ENCODE data around the gene MVP. TPM values are rescaled to one million over a fixed set of nuclear protein-coding genes. Genes with fewer than 3 reads are reported as not detected.
"Not testable (repeated sequence)": the region's sequence is repeated elsewhere in the genome, so short reads cannot be mapped to it uniquely, and the experiment has no call there.

The MVP gene
- total RNA-seq, 1 experiment from 2014 or later: 164 TPM

DNA sequence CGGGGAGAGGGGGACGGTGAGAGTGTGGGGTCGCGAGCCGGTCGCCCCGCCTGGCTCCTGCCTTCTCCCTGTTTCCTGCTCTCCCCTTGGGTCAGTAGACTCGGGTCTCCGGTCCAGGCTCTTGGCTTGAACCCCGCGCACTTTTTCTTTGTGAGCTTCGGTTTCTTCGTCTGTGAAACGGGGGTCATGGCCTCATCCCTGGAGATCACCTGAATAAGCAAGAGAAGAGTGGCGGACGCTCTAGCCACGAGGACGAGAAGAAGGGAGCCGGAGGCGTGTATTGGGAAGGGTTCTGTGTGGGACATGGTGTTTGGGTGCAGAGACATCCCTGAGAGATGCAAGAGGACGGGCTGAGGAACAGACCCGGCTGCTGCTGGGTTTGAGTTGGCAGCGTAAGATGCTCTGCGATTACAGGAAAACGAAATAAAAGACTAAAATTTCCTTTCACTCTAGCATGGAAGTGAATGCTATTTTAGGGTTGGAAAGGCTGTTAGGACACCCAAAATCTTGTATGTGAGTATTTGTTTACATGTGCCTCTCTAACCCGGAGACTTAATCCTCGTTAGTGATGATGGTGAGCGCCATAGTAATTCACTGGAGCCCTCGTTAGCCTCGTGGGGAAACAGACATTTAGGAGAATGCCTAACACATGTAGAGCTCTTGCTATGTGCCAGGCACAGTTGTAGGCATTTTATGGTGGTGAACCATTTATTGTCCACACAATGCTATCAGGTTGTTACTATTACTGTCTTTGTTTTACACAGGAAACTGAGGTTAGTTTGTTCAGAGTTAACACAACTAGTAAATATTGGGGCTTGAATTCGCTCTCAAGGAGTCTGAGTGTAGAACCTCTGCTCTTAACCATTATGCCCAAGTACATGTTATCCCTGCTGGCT is 29.1 kb upstream of the MVP start:
- Mint-ChIP-seq H3K36me3 (ENCODE audit: insufficient read depth, unreplicated experiment) (peaks cover 37% of the 10 kb centered on the region), H3K4me3 (ENCODE audit: low read depth, unreplicated experiment) (peak overlapping the region; percentile 87), H3K27me3 (ENCODE audit: unreplicated experiment) (no peaks in the 10 kb centered on the region), H3K27ac (ENCODE audit: unreplicated experiment) (peak overlapping the region; percentile 80), H3K9me3 (ENCODE audit: low read depth, unreplicated experiment) (no peaks in the 10 kb centered on the region), H3K4me1 (ENCODE audit: low read depth, unreplicated experiment) (peaks cover 25% of the 10 kb centered on the region)
- TF ChIP-seq CTCF (IDR thresholded peaks at IDR 0.05; ENCODE audit: unreplicated experiment): no peak
- intact Hi-C loops (cut with micrococcal nuclease; ENCODE audit: unreplicated experiment): no loop called here
- CTCF ChIA-PET: interaction anchor here (0.7 to 1.8 kb wide), 11 partner anchors 10 to 124 kb away, joined by 3 to 11 read pairs (median 5); partner anchors contain the start of genes MVP, PAGR1 and SEZ6L2
- TSS peak; percentile 74 for BruUV-seq (replicated peaks)
- DNase-seq: no peak

DNA sequence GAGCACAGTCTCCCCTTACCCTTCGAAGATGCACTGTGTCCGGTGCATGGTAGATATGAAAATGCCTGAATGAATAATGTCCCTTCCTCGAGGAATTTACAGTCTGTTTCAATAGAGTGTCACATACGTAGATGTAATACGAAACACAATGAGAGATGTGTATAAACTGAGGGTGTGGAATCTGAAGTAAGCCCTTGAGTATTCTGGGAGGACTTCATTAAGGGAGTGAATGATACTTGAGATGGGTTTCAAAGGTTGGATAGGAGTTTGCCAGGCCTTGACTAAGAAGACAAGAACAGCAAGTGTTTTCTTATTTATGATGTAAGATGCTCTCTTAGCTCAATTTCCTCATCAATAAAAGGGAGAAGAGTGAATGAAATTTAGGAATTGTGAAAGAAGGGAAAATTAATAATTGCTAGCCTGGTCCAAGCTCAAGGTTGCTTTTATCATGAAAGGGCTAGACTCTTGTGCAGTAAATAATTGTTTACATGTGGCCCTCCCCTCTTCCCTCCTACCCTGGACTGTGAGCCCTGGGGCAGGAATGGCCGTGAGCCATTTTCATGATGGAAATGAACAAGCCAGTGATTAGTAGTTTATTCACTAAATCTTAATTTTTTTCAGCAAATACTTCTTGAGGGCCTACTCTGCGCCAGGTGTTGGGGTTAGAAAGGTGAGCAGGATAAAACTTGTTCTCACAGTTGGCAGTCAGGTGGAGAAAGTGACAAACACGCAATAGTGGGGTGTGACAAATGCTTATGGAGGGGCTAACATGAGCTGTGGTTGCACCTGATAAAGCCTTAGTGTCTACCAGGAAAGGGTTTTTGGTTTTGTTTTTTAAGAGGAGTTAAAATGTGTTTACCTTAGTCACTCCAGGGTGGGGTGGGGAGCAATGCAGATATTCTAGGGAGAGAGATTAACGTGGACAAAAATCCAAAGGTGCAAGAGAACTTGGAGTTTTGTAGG is 28.1 kb upstream of the MVP start:
- Mint-ChIP-seq H3K4me1 (ENCODE audit: low read depth, unreplicated experiment) (peaks cover 25% of the 10 kb centered on the region), H3K9me3 (ENCODE audit: low read depth, unreplicated experiment) (no peaks in the 10 kb centered on the region), H3K4me3 (ENCODE audit: low read depth, unreplicated experiment) (peak overlapping the region; percentile 87), H3K36me3 (ENCODE audit: insufficient read depth, unreplicated experiment) (peaks cover 43% of the 10 kb centered on the region), H3K27me3 (ENCODE audit: unreplicated experiment) (no peaks in the 10 kb centered on the region), H3K27ac (ENCODE audit: unreplicated experiment) (peak overlapping the region; percentile 49)
- intact Hi-C loops (cut with micrococcal nuclease; ENCODE audit: unreplicated experiment): no loop called here
- no peak for DNase-seq
- no peak for TF ChIP-seq CTCF (IDR thresholded peaks at IDR 0.05; ENCODE audit: unreplicated experiment)
- CTCF ChIA-PET: no interaction called here
- BruUV-seq (replicated peaks): no TSS peak

DNA sequence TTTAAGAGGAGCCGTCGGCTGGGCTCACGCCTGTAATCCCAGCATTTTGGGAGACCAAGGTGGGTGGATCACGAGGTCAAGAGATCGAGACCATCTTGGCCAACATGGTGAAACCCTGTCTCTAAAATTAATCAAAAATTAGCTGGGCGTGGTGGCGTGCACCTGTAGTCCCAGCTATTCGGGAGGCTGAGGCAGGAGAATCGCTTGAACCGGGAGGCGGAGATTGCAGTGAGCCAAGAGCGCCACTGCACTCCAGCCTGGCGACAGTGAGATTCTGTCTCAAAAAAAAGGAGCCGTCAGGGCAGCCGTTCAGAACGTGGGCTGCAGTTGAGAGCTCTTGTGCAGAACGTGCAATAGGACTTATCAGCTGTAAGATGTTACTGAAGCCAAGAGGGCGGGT is 27.1 kb upstream of the MVP start:
- DNase-seq; intact Hi-C loops (cut with micrococcal nuclease; ENCODE audit: unreplicated experiment); H3K27me3 Mint-ChIP-seq (ENCODE audit: unreplicated experiment); BruUV-seq (replicated peaks); H3K27ac Mint-ChIP-seq (ENCODE audit: unreplicated experiment); H3K4me3 Mint-ChIP-seq (ENCODE audit: low read depth, unreplicated experiment); H3K9me3 Mint-ChIP-seq (ENCODE audit: low read depth, unreplicated experiment): not testable (repeated sequence)
- peaks cover 25% of the 10 kb centered on the region for H3K4me1 Mint-ChIP-seq (ENCODE audit: low read depth, unreplicated experiment)
- peaks cover 49% of the 10 kb centered on the region for H3K36me3 Mint-ChIP-seq (ENCODE audit: insufficient read depth, unreplicated experiment)
- CTCF ChIA-PET: interaction anchor here (0.6 kb wide), 1 partner anchor 107 kb away, joined by 4 read pairs; no protein-coding TSS in a partner anchor

DNA sequence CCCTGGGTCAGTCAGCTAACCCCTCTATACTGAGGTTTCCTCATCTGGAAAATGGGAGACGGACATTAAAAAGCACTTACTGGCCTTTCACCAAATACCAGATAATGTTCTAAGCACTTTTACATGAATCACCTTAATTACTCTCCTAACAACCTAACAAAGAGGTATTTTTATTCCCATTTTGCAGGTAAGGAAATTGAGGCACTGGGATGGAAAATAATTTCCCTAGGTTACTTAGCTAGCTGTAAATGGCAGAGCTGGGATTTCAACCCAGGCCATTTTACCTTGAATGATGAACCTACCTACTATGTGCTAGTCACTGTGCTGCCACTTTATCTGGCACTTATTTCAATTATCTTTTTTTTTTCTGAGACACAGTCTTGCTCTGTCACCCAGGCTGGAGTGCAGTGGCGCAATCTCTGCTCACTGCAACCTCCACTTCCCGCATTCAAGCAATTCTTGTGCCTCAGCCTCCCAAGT is 26.0 kb upstream of the MVP start:
- DNase-seq: no peak
- Mint-ChIP-seq H3K36me3 (ENCODE audit: insufficient read depth, unreplicated experiment) (peaks cover 59% of the 10 kb centered on the region), H3K9me3 (ENCODE audit: low read depth, unreplicated experiment) (no peaks in the 10 kb centered on the region), H3K27ac (ENCODE audit: unreplicated experiment) (no peak overlapping the region), H3K4me3 (ENCODE audit: low read depth, unreplicated experiment) (no peak overlapping the region), H3K27me3 (ENCODE audit: unreplicated experiment) (no peaks in the 10 kb centered on the region), H3K4me1 (ENCODE audit: low read depth, unreplicated experiment) (peaks cover 25% of the 10 kb centered on the region)
- CTCF ChIA-PET: interaction anchor here (0.6 to 0.7 kb wide), 2 partner anchors 19 to 103 kb away, joined by 3 read pairs; no protein-coding TSS in a partner anchor
- TF ChIP-seq CTCF (IDR thresholded peaks at IDR 0.05; ENCODE audit: unreplicated experiment): no peak
- intact Hi-C loops (cut with micrococcal nuclease; ENCODE audit: unreplicated experiment): no loop called here
- BruUV-seq (replicated peaks): no TSS peak
